Amygdala (tissue), 56 donors: ENCODE measurements around the gene SSBP2.
"Not testable (repeated sequence)": the region's sequence is repeated elsewhere in the genome, so short reads cannot be mapped to it uniquely, and the experiment has no call there.

Source experiments
- DNase-seq, 56 donors: peaks; one replicate each; lab custom pipeline; 2025; lab: John Stamatoyannopoulos, UW

Gene SSBP2

GRCh38 chr5:81607693-81608092 is 143.2 kb downstream of the SSBP2 start:
- DNase-seq, result no peak

- no peak for DNase-seq
Measured at GRCh38 chr5:81606150-81606549, 144.7 kb downstream of the SSBP2 start.

DNA sequence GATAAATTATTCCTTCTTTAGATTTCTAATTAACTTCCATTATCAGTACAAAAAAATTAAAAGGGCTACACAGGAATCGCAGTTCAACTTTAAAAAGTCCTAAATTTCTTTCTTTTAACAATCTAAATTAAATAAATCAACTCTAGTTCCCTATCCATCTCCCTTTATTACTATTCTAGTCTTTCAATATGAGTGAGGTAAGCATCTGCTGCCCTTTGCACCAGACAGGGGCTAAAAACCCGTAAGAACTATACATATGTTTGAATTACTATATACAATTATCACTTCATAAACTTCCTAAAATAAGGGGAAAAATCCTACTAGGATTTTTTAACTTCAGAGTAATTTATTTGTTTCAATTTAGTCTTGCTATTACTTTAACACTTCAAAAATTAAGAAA is 145.6 kb downstream of the SSBP2 start:
- no peak for DNase-seq

DNA sequence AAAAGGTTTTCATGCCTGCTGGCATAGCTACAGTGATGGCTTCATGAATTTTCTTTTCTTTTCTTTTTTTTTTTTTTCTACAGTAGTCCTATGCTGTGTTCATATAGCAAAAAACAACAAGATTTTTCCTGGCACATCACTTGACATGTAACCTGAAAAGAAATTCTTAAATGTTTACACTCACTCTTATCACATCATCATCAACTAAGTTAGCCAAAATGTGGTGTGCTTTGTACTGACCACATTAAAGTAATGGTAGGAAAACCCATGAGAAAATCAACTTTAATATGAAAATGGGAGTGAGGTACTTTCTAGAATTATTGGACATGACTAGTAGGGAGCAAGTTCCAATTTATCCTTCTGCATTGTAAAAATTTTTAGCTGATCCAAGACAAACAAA is 146.7 kb downstream of the SSBP2 start:
- DNase-seq, result no peak

- no peak for DNase-seq
Measured at GRCh38 chr5:81601919-81602318, 149.0 kb downstream of the SSBP2 start.

- DNase-seq, result not testable (repeated sequence)
Measured at GRCh38 chr5:81592085-81592484, 158.8 kb downstream of the SSBP2 start.

DNA sequence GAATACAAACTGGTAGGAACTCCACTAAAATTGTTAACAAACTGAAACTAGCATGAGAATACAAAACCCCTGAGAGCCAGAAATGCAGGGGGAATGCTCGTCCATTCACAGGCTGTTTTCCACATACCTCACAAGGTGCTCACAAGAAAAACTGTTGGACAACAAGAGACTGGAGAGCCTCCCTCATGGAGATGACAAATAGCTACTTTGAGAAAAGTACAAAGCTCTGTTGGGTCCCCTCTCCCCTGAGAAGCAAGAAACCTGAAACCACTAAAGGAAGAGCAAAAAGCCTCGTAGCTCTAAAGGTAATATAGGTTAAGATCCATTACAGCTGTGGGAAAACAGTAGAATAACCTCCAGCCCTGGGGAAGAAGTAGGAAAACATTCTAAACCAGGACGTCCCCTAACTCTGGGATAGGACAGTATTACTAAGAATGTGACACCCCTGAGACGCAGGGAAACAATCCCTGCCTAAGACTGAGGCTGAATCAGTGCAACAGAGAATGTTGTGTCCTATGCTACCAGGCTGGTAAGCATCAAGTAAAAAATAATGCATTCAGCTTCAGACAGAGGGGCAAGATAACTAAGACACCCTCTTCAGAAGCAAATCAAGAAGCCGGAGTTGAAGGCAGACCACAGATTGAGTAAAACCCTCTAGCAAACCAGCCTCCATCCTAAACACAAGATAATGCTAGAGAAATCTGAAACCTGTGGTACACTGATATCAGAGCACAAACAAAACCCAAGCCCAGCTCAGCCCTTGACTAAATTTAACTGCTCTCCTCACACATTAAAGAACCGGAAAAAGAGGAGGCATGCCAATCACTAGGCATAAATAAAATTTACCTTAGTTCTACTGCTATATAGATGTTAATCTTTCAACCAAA is 160.2 kb downstream of the SSBP2 start:
- no peak for DNase-seq

DNA sequence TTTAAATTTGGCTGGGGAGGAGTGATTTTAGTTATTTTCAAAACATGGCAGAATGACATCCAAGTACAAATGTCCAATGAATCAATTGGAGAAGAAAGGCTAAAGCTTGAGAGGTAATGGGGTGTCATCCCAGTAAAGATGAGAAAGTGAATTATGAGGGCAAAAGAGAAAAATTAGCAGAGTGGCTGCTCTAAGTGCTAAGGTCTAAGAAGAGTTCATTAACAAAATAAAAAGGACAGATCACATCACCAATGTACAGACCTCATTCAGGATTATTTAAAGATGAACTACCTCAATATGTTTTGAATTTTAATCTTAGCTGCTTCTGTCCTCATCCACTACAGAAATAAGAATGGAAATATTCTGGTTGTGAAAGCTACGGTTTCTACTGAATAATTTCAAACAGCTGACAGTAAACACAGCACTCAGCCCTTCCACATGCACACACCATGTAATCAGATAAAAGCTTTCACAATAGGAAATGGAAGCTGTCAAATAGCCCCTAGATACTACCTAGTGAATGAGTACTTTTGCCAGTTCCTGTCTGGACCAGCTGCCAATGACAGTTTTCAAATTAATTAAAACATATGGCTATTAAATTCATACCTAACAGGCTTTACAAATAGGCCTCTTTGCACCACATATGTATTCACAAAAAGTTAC is 171.5 kb downstream of the SSBP2 start:
- DNase-seq, result no peak

DNA sequence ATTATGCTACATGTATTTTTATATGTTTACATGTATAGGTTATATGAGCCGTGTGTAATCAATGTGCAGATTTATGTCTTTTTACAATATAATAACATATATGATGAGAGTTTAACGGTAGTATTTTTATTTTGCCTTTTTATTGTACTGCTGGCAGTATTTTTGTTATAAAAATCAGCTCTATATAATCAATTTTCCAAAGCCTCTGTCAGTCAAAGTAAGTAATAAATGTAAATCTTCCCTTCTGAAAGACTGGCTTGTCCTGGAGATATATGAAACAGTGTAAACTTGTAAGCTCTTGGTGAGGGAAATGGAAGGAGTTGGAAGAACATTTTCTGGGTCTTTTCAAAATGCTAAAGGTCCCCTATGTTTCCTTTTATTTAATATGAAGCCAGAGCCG is 173.8 kb downstream of the SSBP2 start:
- no peak for DNase-seq

DNA sequence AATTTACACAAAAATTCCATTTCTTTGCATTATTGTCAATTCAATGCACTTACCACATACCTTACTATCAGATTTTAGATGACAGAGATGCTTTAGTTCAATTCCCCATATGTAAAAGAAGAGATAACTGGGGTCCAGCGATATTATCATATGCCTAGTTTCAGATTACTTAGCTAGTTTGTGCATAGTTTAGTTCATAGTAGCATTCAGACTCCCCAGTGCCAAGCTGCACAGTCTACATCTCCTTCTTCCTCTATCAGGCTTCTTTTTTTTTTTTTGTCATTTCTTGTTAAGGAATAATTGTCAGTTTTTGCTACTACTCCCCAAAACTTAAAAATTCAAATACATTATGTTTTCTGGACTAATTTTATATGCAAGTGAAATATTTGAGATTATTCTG is 175.0 kb downstream of the SSBP2 start:
- no peak for DNase-seq

GRCh38 chr5:81572201-81572600 is 178.7 kb downstream of the SSBP2 start:
- DNase-seq, result no peak

DNA sequence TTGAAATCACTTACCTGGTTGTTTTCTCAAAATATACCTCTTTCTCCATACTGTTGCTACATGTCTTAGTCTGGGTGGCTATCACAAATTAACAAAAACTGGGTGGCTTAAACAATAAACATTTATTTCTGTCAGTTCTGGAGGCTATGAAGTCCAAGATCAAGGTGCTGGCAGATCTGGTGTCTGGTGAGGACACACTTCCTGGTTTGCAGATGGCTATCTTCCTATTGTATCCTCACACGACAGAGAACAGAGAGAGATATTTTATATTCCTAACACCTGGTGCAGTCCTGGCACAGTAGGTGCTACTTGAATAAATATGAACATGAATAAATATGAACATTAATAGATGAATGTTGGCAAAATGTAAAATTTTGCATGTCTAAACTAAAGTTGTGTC is 192.7 kb downstream of the SSBP2 start:
- no peak for DNase-seq

- no peak for DNase-seq
Measured at GRCh38 chr5:81556809-81557208, 194.1 kb downstream of the SSBP2 start.

GRCh38 chr5:81555865-81556264 is 195.0 kb downstream of the SSBP2 start:
- no peak for DNase-seq

GRCh38 chr5:81554647-81555046 is 196.2 kb downstream of the SSBP2 start:
- DNase-seq, result no peak

DNA sequence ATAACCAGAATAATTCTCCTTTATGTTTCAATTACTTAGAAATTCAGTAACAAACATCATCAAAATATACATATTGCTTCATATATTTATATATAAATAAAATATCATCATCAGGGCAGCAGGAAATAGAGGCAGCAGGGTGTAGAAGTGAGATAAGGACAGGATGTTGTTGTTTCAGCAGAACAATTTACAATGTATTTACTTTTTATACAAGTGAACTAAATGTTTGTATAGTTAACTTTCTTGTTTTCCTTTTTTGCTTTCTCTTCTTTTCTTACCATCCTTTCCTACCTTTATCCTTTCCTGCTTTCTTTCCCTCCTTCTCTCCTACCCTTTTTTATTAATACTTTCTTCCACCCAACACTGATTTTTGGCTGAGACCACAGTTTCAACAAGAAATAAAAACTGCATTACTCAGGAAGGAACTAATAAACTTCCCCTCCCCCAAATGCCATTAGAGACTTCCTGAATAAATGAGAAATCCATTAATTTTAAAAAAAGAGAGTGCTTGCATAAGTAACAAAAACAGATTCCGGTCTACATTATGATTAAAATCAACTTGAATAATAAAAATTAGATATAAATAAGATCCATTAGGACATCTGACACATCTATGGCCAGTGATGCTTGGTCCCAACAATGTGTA is 197.2 kb downstream of the SSBP2 start:
- DNase-seq, result no peak

DNA sequence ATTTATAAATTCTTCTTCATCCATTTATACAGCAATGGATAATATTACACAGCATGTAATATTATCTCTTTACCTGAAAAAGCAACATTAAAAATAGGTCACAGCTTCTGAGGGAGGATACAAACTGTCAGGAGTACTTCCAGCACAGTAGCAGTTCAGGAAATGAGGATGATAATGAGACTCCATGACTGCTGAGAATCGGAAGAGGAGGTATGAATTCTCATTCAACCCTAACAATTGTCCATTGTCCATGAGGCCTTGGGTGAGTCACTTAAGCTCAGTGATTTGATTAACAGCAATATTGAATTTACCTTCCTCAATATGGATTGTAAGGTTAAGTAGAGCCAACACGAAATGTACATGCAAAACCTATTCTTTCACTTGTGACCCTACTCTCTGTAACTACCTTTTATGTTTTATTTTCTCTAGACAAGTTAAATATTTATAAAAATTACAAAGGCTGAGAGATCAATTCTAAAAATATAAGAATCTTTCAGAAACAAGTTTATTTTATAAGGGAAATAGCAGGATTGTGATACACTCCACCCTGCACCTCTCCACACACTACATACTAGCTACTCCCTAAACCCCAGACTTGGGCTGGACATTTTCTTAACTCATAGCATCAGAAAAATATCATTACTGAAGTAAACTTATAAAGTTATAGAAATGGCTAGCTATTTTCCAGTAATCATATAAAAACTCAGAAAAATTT is 197.9 kb downstream of the SSBP2 start:
- DNase-seq, result no peak

- no peak for DNase-seq
Measured at GRCh38 chr5:81549123-81549522, 201.8 kb downstream of the SSBP2 start.

- no peak for DNase-seq
Measured at GRCh38 chr5:81547001-81547400, 203.9 kb downstream of the SSBP2 start.

- DNase-seq, result no peak
Measured at GRCh38 chr5:81545911-81546310, 205.0 kb downstream of the SSBP2 start.
